HG02678 (cell line): Measurements from ENCODE around the gene RPS18.

Experiments
- ATAC-seq: cut with Tn5 transposase; IDR thresholded peaks from one replicate; pipeline ENCODE4 v1.9.1; 2021; ENCODE audit warnings: mild to moderate bottlenecking, moderate library complexity; ENCODE audit not compliant: unreplicated experiment

Gene RPS18

GRCh38 chr6:33313709-33314514, 42.0 kb downstream of the RPS18 start, which contains the start of gene TAPBP:
Gene TAPBP, minus strand, starts transcription at chr6:33314078. Its CDS starts 37 bp downstream, at chr6:33314041.
- no peak for ATAC-seq

GRCh38 chr6:33314515-33314942, 42.7 kb downstream of the RPS18 start:
- ATAC-seq = no peak

DNA sequence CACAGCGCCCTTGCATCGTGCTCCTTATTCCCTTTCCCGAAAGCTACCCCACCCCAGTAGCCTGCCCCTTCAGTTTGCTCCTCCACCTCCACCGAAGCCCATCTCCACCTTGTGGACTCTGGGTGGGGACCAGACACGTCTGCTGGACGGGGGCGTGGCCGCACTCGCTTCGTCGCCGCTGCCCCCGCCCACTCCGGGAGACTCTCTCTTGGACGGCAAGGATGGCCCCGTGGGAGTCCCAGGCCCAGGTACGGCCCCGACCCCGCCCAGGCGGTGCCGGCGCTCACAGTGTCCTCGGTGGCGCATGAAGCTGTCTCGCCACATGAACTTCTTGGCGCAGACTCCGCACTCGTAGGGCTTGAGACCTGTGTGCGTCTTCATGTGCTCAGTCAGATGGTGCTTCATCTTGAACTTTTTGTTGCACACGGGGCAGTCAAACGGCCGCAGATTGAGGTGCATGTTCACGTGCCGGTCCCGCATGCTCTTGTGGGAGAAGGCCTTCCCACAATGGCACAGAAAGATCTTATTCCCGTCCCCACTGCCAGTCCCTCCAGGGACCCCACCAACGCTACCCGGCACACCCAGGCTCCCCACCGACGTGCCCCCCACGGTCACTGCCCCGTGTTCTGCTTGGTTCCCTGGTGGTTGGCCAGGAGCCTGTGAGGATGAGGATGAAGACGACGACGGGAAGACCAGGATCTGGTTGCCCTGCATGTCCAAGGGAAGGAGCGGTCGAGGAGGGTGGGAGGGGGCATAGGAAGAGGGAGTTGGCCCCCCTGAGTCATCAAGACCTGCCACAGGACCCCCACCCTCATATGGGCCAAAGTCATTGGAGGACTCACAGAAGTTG, 43.3 kb downstream of the RPS18 start:
- no peak for ATAC-seq

GRCh38 chr6:33315793-33316602, 44.1 kb downstream of the RPS18 start:
- no peak for ATAC-seq

DNA sequence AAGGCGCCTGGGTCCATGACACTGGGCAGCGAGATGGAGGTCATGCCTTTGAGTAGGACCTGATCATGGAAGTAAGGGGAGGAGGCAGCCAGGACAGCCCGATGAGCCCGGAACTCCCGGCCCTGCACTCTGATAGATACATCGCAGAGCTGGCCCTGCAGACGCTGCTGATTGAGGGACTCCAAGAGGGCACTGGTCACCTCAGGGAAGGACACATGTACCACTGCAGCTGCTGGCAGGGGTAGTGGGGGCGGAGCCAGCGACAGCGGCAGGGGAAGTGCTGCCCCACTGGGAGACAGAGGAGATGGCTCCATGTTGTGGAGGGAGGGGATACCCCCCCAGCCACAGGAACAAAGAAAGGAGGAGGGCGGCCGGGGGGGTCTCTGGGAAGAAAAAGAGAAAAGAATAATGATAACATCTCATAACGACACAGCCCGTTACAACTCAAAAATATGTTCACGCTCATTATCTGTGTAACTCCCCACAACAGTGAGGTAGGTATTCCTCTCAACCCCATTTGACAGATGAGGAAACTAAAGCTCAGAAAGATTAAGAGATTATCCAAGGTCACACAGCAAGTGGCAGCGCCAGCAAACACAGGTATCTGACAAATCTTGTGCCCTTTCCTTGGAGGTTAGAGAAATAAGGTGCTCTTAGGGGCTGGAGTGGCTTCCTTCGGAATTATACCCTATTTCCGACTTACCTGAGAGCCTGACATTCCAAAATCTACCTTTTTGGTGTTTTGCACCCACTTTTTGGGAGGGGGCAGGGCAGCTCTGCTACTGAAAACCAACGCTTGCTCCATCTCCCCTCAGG, 44.9 kb downstream of the RPS18 start:
- ATAC-seq = no peak

GRCh38 chr6:33317419-33317668, 45.5 kb downstream of the RPS18 start:
- no peak for ATAC-seq

DNA sequence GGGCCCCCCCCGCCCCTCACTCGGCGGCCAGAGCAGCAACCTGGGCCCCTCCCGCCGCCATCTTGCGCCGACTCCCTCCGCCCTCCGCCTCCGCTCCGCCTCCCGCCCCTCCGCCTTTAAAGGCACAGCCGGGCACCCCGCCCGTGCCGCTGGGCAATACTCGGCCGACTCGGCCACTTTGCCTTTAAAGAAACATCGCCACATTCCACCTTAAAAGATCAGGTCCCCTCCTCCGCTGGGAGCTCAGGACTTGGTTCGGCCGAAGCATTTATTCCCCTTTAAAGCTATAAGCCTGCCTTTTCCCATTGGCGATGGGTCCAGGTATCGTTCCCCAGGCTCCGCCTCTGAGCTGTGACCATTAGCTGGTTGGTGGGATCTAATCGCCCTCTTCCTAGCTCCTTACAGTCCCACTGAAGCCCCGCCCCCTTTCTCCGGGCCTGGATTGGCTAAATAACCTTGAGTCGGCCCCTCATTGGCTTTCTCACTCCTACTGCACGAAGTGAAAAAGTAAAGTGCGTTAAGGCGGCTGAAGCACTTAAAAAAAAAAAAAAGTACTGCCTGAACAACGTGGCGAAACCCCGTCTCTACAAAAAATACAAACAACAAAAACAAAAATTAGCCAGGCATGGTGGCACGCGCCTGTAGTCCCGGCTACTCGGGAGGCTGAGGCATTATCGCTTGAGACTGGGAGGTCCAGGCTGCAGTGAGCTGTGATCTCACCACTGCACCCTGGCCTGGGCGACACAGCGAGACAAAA, 46.0 kb downstream of the RPS18 start, which contains the start of gene ZBTB22:
TSS of gene ZBTB22 (minus strand) at position 76 of the 757 bp plus-strand sequence. CDS start 828 bp downstream, outside the sequence.
- ATAC-seq = peak; percentile 57

GRCh38 chr6:33318426-33319073, 46.7 kb downstream of the RPS18 start:
- ATAC-seq = no peak

GRCh38 chr6:33319939-33320314, 48.1 kb downstream of the RPS18 start:
- no peak for ATAC-seq

DNA sequence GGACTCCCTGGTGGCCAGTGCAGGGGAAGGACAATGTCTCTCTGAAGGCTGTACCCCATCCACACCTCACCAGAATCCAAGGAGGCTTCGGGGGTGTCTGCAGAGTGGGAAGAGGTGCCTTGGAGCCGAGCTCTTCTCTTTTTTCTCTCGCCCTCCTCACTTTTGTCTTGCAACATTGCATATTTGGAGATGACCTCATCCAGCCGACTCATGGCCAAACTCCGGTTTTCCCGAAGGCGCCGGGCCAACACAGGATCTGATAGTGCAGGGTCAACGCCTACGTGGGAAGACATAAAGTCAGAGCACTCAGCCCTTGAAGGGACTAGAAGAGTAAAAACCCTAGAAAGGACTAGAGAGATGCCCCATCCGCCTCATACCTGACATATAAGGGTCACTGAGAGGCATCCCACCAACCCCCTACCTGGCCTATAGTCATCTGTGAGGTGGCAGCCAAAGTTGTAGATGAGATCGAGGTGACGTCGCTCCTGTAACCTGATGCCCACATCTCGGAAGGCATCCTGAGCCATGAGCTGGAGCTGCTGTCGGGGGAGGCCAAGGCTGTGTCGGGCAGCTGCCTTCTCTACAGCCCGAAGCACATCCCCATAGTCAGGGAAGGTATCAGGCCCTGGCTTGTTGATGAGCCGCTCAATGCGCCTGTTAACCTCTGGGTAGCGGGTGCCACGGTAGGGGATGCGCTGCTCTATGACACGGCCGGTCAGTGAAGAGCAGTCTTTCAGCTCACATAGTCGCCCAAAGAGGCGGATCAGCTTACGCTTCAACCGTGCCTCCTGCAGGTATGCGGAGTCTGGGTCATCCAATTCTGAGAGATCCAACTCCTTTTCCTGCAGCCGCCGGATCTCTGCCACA, 48.7 kb downstream of the RPS18 start:
- ATAC-seq = no peak

GRCh38 chr6:33321227-33321626, 49.4 kb downstream of the RPS18 start:
- no peak for ATAC-seq

GRCh38 chr6:33323623-33323948, 51.7 kb downstream of the RPS18 start:
- ATAC-seq = no peak

DNA sequence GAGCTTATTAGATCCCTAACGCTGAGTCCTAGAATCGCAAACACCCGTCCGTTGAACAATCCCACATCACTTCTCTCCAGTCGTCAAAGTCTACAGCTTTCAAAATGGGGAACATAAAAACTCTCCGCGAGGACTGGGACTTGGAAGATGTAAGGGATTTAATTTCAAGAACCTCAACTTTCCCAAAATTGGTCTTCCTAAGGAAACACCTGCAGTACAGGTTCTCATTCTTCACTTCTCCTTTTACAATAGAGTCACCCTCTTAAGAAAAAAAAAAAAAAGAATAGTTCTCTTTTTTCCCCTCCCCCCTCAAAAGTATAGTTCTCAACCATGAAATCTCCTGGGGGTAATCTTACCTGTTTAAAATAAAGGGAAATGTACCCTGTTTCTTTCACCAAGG, 52.2 kb downstream of the RPS18 start:
- ATAC-seq = no peak
